WERI-Rb-1 (cell line): ENCODE measurements around the gene RREB1.
"Not testable (repeated sequence)": the region's sequence is repeated elsewhere in the genome, so short reads cannot be mapped to it uniquely, and the experiment has no call there.

ENCODE experiments used
- DNase-seq: peaks from one replicate; pipeline ENCODE4 v3.0.0-alpha.2; 2020
- H3K27ac ChIP-seq: fragments of 250-450 bp; sonication (Bioruptor Pico); 2 replicates; pipeline ENCODE4 v1.5.1; 2020; ENCODE audit warnings: mild to moderate bottlenecking, moderate library complexity
- H3K27me3 ChIP-seq: fragments of 250-450 bp; sonication (Bioruptor Pico); 2 replicates; pipeline ENCODE4 v1.5.1; 2021; ENCODE audit warnings: mild to moderate bottlenecking, low read depth, moderate library complexity; ENCODE audit not compliant: insufficient read depth, severe bottlenecking
- H3K36me3 ChIP-seq: fragments of 250-450 bp; sonication (Bioruptor Pico); 2 replicates; pipeline ENCODE4 v1.5.1; 2020; ENCODE audit warnings: mild to moderate bottlenecking, moderate library complexity
- H3K4me3 ChIP-seq: 2 replicates; pipeline ENCODE4 v1.5.1; 2011; ENCODE audit warnings: low read depth, mild to moderate bottlenecking, control low read depth, low read length
- H3K9me3 ChIP-seq: fragments of 250-450 bp; sonication (Bioruptor Pico); 2 replicates; pipeline ENCODE4 v1.5.1; 2021; ENCODE audit warnings: mild to moderate bottlenecking, moderate library complexity; ENCODE audit not compliant: severe bottlenecking
- TF ChIP-seq, protein P1 (sequence below): IDR thresholded peaks from 2 replicates; pipeline ENCODE4 v1.5.1; 2011; ENCODE audit warnings: low read depth, mild to moderate bottlenecking, control low read depth, inconsistent platforms, low read length

The RREB1 gene

GRCh38 chr6:7264041-7264440 is 156.3 kb downstream of the RREB1 start:
- H3K27me3 ChIP-seq: no peaks in the 10 kb centered on the region
- no peak overlapping the region for H3K27ac ChIP-seq
- peaks cover 6% of the 10 kb centered on the region; the same call in 1 of the 2 replicates for H3K36me3 ChIP-seq
- peaks cover 5% of the 10 kb centered on the region for H3K9me3 ChIP-seq
- TF ChIP-seq, protein P1, sequence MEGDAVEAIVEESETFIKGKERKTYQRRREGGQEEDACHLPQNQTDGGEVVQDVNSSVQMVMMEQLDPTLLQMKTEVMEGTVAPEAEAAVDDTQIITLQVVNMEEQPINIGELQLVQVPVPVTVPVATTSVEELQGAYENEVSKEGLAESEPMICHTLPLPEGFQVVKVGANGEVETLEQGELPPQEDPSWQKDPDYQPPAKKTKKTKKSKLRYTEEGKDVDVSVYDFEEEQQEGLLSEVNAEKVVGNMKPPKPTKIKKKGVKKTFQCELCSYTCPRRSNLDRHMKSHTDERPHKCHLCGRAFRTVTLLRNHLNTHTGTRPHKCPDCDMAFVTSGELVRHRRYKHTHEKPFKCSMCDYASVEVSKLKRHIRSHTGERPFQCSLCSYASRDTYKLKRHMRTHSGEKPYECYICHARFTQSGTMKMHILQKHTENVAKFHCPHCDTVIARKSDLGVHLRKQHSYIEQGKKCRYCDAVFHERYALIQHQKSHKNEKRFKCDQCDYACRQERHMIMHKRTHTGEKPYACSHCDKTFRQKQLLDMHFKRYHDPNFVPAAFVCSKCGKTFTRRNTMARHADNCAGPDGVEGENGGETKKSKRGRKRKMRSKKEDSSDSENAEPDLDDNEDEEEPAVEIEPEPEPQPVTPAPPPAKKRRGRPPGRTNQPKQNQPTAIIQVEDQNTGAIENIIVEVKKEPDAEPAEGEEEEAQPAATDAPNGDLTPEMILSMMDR: no peak
- DNase-seq: peak; percentile 8
- no peak overlapping the region for H3K4me3 ChIP-seq

- Histone ChIP-seq H3K36me3 (peaks cover 6% of the 10 kb centered on the region; the same call in 1 of the 2 replicates), H3K4me3 (no peak overlapping the region), H3K9me3 (peaks cover 5% of the 10 kb centered on the region), H3K27me3 (no peaks in the 10 kb centered on the region), H3K27ac (no peak overlapping the region)
- peak; percentile 13 for DNase-seq
- TF ChIP-seq, protein P1: no peak
Observed at GRCh38 chr6:7264686-7265384, 157.1 kb downstream of the RREB1 start.

- DNase-seq: peak; percentile 8
- not testable (repeated sequence) for H3K4me3 ChIP-seq, H3K9me3 ChIP-seq, H3K27ac ChIP-seq, H3K36me3 ChIP-seq, H3K27me3 ChIP-seq
Observed at GRCh38 chr6:7265385-7265726, 157.6 kb downstream of the RREB1 start.

GRCh38 chr6:7267071-7267465 is 159.3 kb downstream of the RREB1 start:
- Histone ChIP-seq H3K36me3 (peaks cover 6% of the 10 kb centered on the region; the same call in 1 of the 2 replicates), H3K27ac (no peak overlapping the region), H3K9me3 (peaks cover 5% of the 10 kb centered on the region), H3K4me3 (no peak overlapping the region), H3K27me3 (no peaks in the 10 kb centered on the region)
- TF ChIP-seq, protein P1: no peak
- DNase-seq: no peak

- no peak for DNase-seq
- TF ChIP-seq, protein P1: no peak
- H3K9me3 ChIP-seq: peaks cover 5% of the 10 kb centered on the region
- peaks cover 6% of the 10 kb centered on the region; the same call in 1 of the 2 replicates for H3K36me3 ChIP-seq
- H3K27ac ChIP-seq: no peak overlapping the region
- H3K4me3 ChIP-seq: no peak overlapping the region
- H3K27me3 ChIP-seq: no peaks in the 10 kb centered on the region
Observed at GRCh38 chr6:7267466-7268091, 159.8 kb downstream of the RREB1 start.

DNA sequence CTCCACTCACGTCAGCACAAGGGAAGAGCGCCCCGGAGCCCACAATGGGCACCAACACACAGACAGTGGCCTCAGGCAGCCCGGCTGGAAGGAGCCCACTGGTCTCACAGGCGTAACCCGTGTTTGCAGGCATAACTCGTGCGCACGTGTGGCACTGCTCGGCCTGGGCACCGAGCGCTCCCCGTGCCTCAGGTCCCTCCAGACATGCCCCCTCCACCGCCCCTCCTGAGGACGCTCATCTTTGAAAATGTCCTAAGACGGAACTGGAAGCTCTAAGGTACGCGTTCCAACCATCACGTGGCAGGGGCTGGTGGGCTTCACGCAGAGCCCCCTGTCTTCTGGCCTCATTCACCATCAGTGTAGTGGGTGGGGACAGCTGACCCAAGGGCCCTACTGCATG is 160.6 kb downstream of the RREB1 start:
- H3K27me3 ChIP-seq: no peaks in the 10 kb centered on the region
- no peak for DNase-seq
- TF ChIP-seq, protein P1: no peak
- H3K4me3 ChIP-seq: no peak overlapping the region
- peaks cover 6% of the 10 kb centered on the region; the same call in 1 of the 2 replicates for H3K36me3 ChIP-seq
- H3K27ac ChIP-seq: no peak overlapping the region
- H3K9me3 ChIP-seq: peaks cover 5% of the 10 kb centered on the region
